K562 (cell line): Measurements from ENCODE around the gene CHD3. TPM values are rescaled to one million over a fixed set of nuclear protein-coding genes. Genes with fewer than 3 reads are reported as not detected.

Experiments used
- C11orf30 ChIP-seq: fragments of 450-650 bp; IDR thresholded peaks from 2 replicates; pipeline ENCODE4 v1.6.1; 2016; ENCODE audit warnings: low read depth, mild to moderate bottlenecking
- CGGBP1 ChIP-seq: fragments of 250-450 bp; sonication (Bioruptor Pico); IDR thresholded peaks from 2 replicates; pipeline ENCODE4 v1.9.0; 2021; ENCODE audit warnings: mild to moderate bottlenecking
- CSDE1 ChIP-seq, 2 experiments: fragments of 450-650 bp; IDR thresholded peaks; 2 replicates each; pipeline ENCODE4 v1.6.1; 2016; ENCODE audit warnings: mild to moderate bottlenecking in 1 of 2
- CTCFL ChIP-seq: IDR thresholded peaks from 2 replicates; pipeline ENCODE4 v1.6.1; 2011; ENCODE audit warnings: borderline replicate concordance, low read depth, mild to moderate bottlenecking, moderate library complexity, low read length; ENCODE audit not compliant: insufficient read depth, poor library complexity, severe bottlenecking
- EHMT2 ChIP-seq: fragments of 450-650 bp; IDR thresholded peaks from 2 replicates; pipeline ENCODE4 v1.6.1; 2018; ENCODE audit warnings: antibody characterized with exemption
- ELF1 ChIP-seq: fragments of 200-800 bp; sonication (Bioruptor generic); IDR thresholded peaks from 2 replicates; pipeline ENCODE4 v1.6.1; 2016; ENCODE audit warnings: missing genetic modification characterization, missing compliant biosample characterization
- KAT7 ChIP-seq: sonication (generic); formaldehyde crosslinking; IDR thresholded peaks from 2 replicates; pipeline ENCODE4 v1.8.0; 2022; ENCODE audit warnings: missing genetic modification reagents, mild to moderate bottlenecking, borderline replicate concordance
- MED1 ChIP-seq: sonication (generic); formaldehyde crosslinking; IDR thresholded peaks from 2 replicates; pipeline ENCODE4 v1.8.1; 2023; ENCODE audit warnings: missing genetic modification reagents, borderline replicate concordance
- MEF2D ChIP-seq: conservative IDR thresholded peaks from 2 replicates; pipeline ENCODE4 v1.6.1; 2016; ENCODE audit warnings: low read depth, missing genetic modification characterization, missing compliant biosample characterization
- NEUROD1 ChIP-seq: fragments of 150-350 bp; IDR thresholded peaks from 2 replicates; pipeline ENCODE4 v1.6.1; 2014; ENCODE audit warnings: borderline replicate concordance, low read length, low read depth; ENCODE audit not compliant: partially characterized antibody
- NFYB ChIP-seq: IDR thresholded peaks from 2 replicates; pipeline ENCODE4 v1.6.1; 2011; ENCODE audit warnings: mild to moderate bottlenecking, moderate library complexity; ENCODE audit not compliant: insufficient read length; ENCODE audit errors: extremely low read depth
- NR3C1 ChIP-seq: sonication (generic); formaldehyde crosslinking; IDR thresholded peaks from 2 replicates; pipeline ENCODE4 v1.8.1; 2022; ENCODE audit warnings: missing genetic modification reagents
- RFX1 ChIP-seq: fragments of 450-650 bp; IDR thresholded peaks from 2 replicates; pipeline ENCODE4 v1.6.1; 2016; ENCODE audit warnings: mild to moderate bottlenecking, moderate library complexity
- RUNX1 ChIP-seq: sonication (generic); IDR thresholded peaks from 2 replicates; pipeline ENCODE4 v1.6.1; 2016; ENCODE audit warnings: antibody characterized with exemption, low read depth
- SFPQ ChIP-seq: fragments of 200-400 bp; formaldehyde crosslinking; IDR thresholded peaks from 2 replicates; pipeline ENCODE4 v1.6.1; 2017; ENCODE audit warnings: mild to moderate bottlenecking, low read depth, low read length, moderate library complexity
- ZBTB1 ChIP-seq: sonication (generic); formaldehyde crosslinking; IDR thresholded peaks from 2 replicates; pipeline ENCODE4 v1.8.1; 2023; ENCODE audit warnings: missing genetic modification reagents, low read depth, mild to moderate bottlenecking, borderline replicate concordance
- ZBTB34 ChIP-seq: fragments of 250-450 bp; sonication (Bioruptor Pico); IDR thresholded peaks from 2 replicates; pipeline ENCODE4 v1.8.0; 2021; ENCODE audit warnings: mild to moderate bottlenecking, moderate library complexity
- ZKSCAN1 ChIP-seq: fragments of 150-350 bp; IDR thresholded peaks from 2 replicates; pipeline ENCODE4 v1.6.1; 2016; ENCODE audit warnings: low read depth, low read length
- ZNF165 ChIP-seq: fragments of 250-450 bp; sonication (Bioruptor Pico); IDR thresholded peaks from 2 replicates; pipeline ENCODE4 v1.4.0; 2020; ENCODE audit warnings: borderline replicate concordance
- ZNF655 ChIP-seq: fragments of 250-450 bp; sonication (Bioruptor Pico); IDR thresholded peaks from 2 replicates; pipeline ENCODE4 v1.5.0; 2021
- ZNF699 ChIP-seq: fragments of 250-450 bp; sonication (Bioruptor Pico); IDR thresholded peaks from 2 replicates; pipeline ENCODE4 v1.8.0; 2021; ENCODE audit warnings: mild to moderate bottlenecking, moderate library complexity; ENCODE audit not compliant: insufficient replicate concordance
- polyA plus RNA-seq, 8 experiments: library from polyadenylated mRNA; depleted of rRNA in 4 of 8; stranded (reverse) in 5 of 8; unstranded in 3 of 8; fragments of >200 nt; fragmentation: Nextera tagmentation in 2 of 8; fragmentation: Illumina TruSeq in 1 of 8; extraction: Ambion mirVana in 2 of 8; extraction: Trizol in 1 of 8; gene quantifications; 2 replicates each; pipeline versions ENCODE4 v1.2.1 to v1.2.3, GENCODE V29; 2011 to 2014; ENCODE audit warnings: inconsistent platforms in 1 of 8, missing spikeins in 1 of 8
- total RNA-seq, 7 experiments: library from RNA; depleted of rRNA in 6 of 7; stranded (reverse); fragments of >200 nt in 6 of 7; fragmentation: Illumina TruSeq in 2 of 7; extraction: Trizol in 2 of 7; gene quantifications; 2 replicates each; pipeline versions ENCODE4 v1.2.1 to v1.2.3, GENCODE V29; 2011 to 2021; ENCODE audit warnings: low replicate concordance in 1 of 7

CHD3 gene
- total and polyA plus RNA-seq, 9 of the 15 experiments (the other 6 are each of a cell fraction or from before 2014, with no cell fraction given), result 0.39 to 38.2 (median 21.2) TPM

GRCh38 chr17:7851438-7852261 lies 36.9 kb upstream of the CHD3 start (continued):
- TF ChIP-seq SFPQ (no peak), EHMT2 (no peak), ZNF165 (no peak), KAT7 (no peak), CTCFL (peak; percentile 5), ZBTB1 (CRISPR knock-in tag) (no peak), CGGBP1 (CRISPR knock-in tag) (no peak), ELF1 (tag) (no peak), RFX1 (no peak), ZKSCAN1 (0 out of 2 replicates have a peak, but pooled peaks have one; percentile 18), NR3C1 (CRISPR knock-in tag) (no peak), MEF2D (no peak), C11orf30 (no peak), NEUROD1 (no peak), ZBTB34 (no peak), RUNX1 (no peak), NFYB (peak; percentile 69), CSDE1 (IDR thresholded peaks at IDR 0.05) (no peak), MED1 (CRISPR knock-in tag) (no peak), ZNF655 (CRISPR knock-in tag) (no peak), ZNF699 (CRISPR knock-in tag) (no peak)
